K562 (cell line): ENCODE measurements around the gene CEP126. TPM values are rescaled to one million over a fixed set of nuclear protein-coding genes. Genes with fewer than 3 reads are reported as not detected.

Source experiments
- ATAC-seq: fragments of 200-7000 bp; cut with Tn5 transposase; 3 replicates; pipeline ENCODE4 v1.9.1; 2020; ENCODE audit warnings: moderate library complexity
- BruUV-seq: library from RNA; stranded (reverse); fragments of 400-500 nt; replicated peaks from 2 replicates; lab custom pipeline; 2021; lab: Mats Ljungman, UMichigan
- CTCF ChIA-PET: fragments of 300-600 bp; formaldehyde crosslinking; extraction: SDS; loops from one replicate; lab custom pipeline; 2021; ENCODE audit warnings: low intra/inter-chr PET ratio; lab: Yijun Ruan, JAX
- POLR2A ChIA-PET: fragments of 300-600, 350-650 bp; sonication (Branson Sonifier 250); formaldehyde crosslinking; extraction: SDS; loops from one replicate; lab custom pipeline; 2021; ENCODE audit warnings: antibody characterized with exemption, inconsistent platforms; lab: Yijun Ruan, JAX
- DNase-seq, 4 experiments: peaks; one replicate each; pipeline versions ENCODE4 v3.0.0 to v3.0.0-alpha.2; 2011 to 2018; ENCODE audit warnings: low spot score in 3 of 4, mixed read lengths in 3 of 4; ENCODE audit errors: extremely low read depth in 1 of 4
- FAIRE-seq: peaks from 2 replicates; lab custom pipeline; 2011; peaks lifted over from hg19 to GRCh38; lab: Jason Lieb, UNC
- H2AFZ ChIP-seq: 2 replicates; pipeline ENCODE4 v1.6.0; 2011; ENCODE audit warnings: low read depth, low read length, control low read depth, inconsistent platforms
- H3K27ac ChIP-seq: fragments of 200-600 bp; 3 replicates; pipeline ENCODE4 v1.8.0; 2011; ENCODE audit warnings: low read depth, mild to moderate bottlenecking, control low read depth, inconsistent platforms, low read length, moderate library complexity, mixed read lengths; ENCODE audit errors: extremely low read depth
- H3K27me3 ChIP-seq, 2 experiments: fragments of 300-600 bp in 1 of 2; 2 replicates in 1 of 2; 3 replicates in 1 of 2; pipeline versions ENCODE4 v1.6.0 to v1.8.0; 2011; ENCODE audit warnings: inconsistent platforms in 2 of 2, low read length in 2 of 2, mild to moderate bottlenecking in 1 of 2, mixed read lengths in 1 of 2, moderate library complexity in 1 of 2; ENCODE audit not compliant: control insufficient read depth in 2 of 2, insufficient read depth in 2 of 2
- H3K36me3 ChIP-seq: fragments of 300-600 bp; 3 replicates; pipeline ENCODE4 v1.8.0; 2011; ENCODE audit warnings: mild to moderate bottlenecking, low read length, inconsistent platforms; ENCODE audit not compliant: control insufficient read depth, insufficient read depth
- H3K4me1 ChIP-seq, 2 experiments: fragments of 200-600 bp in 1 of 2; replicated peaks in 1 of 2; 2 replicates in 1 of 2; 3 replicates in 1 of 2; pipeline versions ENCODE4 v1.5.1 to v1.8.0; 2011; ENCODE audit warnings: inconsistent platforms in 2 of 2, low read length in 2 of 2, mild to moderate bottlenecking in 1 of 2, mixed read lengths in 1 of 2, moderate library complexity in 1 of 2; ENCODE audit not compliant: control insufficient read depth in 2 of 2, insufficient read depth in 2 of 2
- H3K4me2 ChIP-seq: 2 replicates; pipeline ENCODE4 v1.6.1; 2011; ENCODE audit warnings: low read length, control low read depth, inconsistent platforms, mixed read lengths; ENCODE audit not compliant: insufficient read depth
- H3K4me3 ChIP-seq: fragments of 200-600 bp; sonication (generic), shearing (Covaris generic); 2 replicates; pipeline ENCODE4 v1.5.1; 2016; ENCODE audit warnings: control low read depth, inconsistent platforms
- H3K79me2 ChIP-seq: fragments of 200-600 bp; 3 replicates; pipeline ENCODE4 v1.8.0; 2011; ENCODE audit warnings: low read length, inconsistent platforms; ENCODE audit not compliant: control insufficient read depth, insufficient read depth
- H3K9ac ChIP-seq, 2 experiments: 2 replicates each; pipeline versions ENCODE4 v1.6.0 to v1.6.1; 2011; ENCODE audit warnings: low read depth in 2 of 2, low read length in 2 of 2, control low read depth in 1 of 2, inconsistent platforms in 1 of 2, mild to moderate bottlenecking in 1 of 2, mixed read lengths in 1 of 2; ENCODE audit not compliant: insufficient read depth in 1 of 2
- H3K9me1 ChIP-seq: one replicate; pipeline ENCODE4 v1.6.0; 2011; ENCODE audit warnings: inconsistent platforms, mild to moderate bottlenecking, low read length, moderate library complexity; ENCODE audit not compliant: control insufficient read depth, insufficient read depth
- H3K9me3 ChIP-seq: replicated peaks from 2 replicates; pipeline ENCODE4 v1.5.1; 2011; ENCODE audit warnings: low read depth, low read length, inconsistent platforms; ENCODE audit not compliant: control insufficient read depth, insufficient read depth
- H4K20me1 ChIP-seq: replicated peaks from 2 replicates; pipeline ENCODE4 v1.6.1; 2011; ENCODE audit warnings: low read length, inconsistent platforms, mixed read lengths; ENCODE audit not compliant: control insufficient read depth, insufficient read depth
- ADNP ChIP-seq: fragments of 200-800 bp; sonication (Bioruptor generic); IDR thresholded peaks from 2 replicates; pipeline ENCODE4 v1.6.1; 2016; ENCODE audit warnings: missing genetic modification characterization, missing compliant biosample characterization
- HNRNPK ChIP-seq: fragments of 200-400 bp; formaldehyde crosslinking; IDR thresholded peaks from one replicate; pipeline ENCODE4 v1.6.1; 2018; ENCODE audit warnings: mild to moderate bottlenecking, low read depth, low read length; ENCODE audit not compliant: poor library complexity, severe bottlenecking
- KHSRP ChIP-seq: fragments of 450-650 bp; IDR thresholded peaks from 2 replicates; pipeline ENCODE4 v1.6.1; 2017
- SPI1 ChIP-seq: IDR thresholded peaks from 2 replicates; pipeline ENCODE4 v1.6.1; 2011; ENCODE audit warnings: low read depth, low read length, control low read depth, borderline replicate concordance
- ZFP36 ChIP-seq: fragments of 150-350 bp; IDR thresholded peaks from 2 replicates; pipeline ENCODE4 v1.6.1; 2018; ENCODE audit warnings: low read length, low read depth; ENCODE audit not compliant: partially characterized antibody
- ZNF197 ChIP-seq: fragments of 200-800 bp; sonication (Bioruptor generic); IDR thresholded peaks from 2 replicates; pipeline ENCODE4 v1.6.1; 2016; ENCODE audit warnings: low read depth, missing genetic modification characterization, missing compliant biosample characterization
- ZNF224 ChIP-seq: sonication (generic); formaldehyde crosslinking; IDR thresholded peaks from 2 replicates; pipeline ENCODE4 v1.8.0; 2022; ENCODE audit warnings: mild to moderate bottlenecking, missing genetic modification reagents
- WGBS: fragments of 100-300 bp; shearing (Covaris generic); methylation state at CpG from one replicate; pipeline ENCODE4 v1.1.6; 2016; ENCODE audit warnings: low coverage, mixed read lengths; ENCODE audit not compliant: insufficient coverage; ENCODE audit errors: missing lambda C conversion rate; 5-methylcytosine and 5-hydroxymethylcytosine counted together
- in situ Hi-C: fragments of 300-500 bp; cut with MboI; formaldehyde crosslinking; loops from 4 replicates; pipeline ENCODE4 v1.15.0; 2018; ENCODE audit warnings: inconsistent platforms, mixed read lengths
- intact Hi-C: fragments of 100-400 bp; cut with micrococcal nuclease; formaldehyde crosslinking; loops from 2 replicates; pipeline ENCODE4 v1.14.2; 2022
- polyA plus RNA-seq, 8 experiments: library from polyadenylated mRNA; depleted of rRNA in 4 of 8; stranded (reverse) in 5 of 8; unstranded in 3 of 8; fragments of >200 nt; fragmentation: Nextera tagmentation in 2 of 8; fragmentation: Illumina TruSeq in 1 of 8; extraction: Ambion mirVana in 2 of 8; extraction: Trizol in 1 of 8; gene quantifications; 2 replicates each; pipeline versions ENCODE4 v1.2.1 to v1.2.3, GENCODE V29; 2011 to 2014; ENCODE audit warnings: inconsistent platforms in 1 of 8, missing spikeins in 1 of 8
- total RNA-seq, 7 experiments: library from RNA; depleted of rRNA in 6 of 7; stranded (reverse); fragments of >200 nt in 6 of 7; fragmentation: Illumina TruSeq in 2 of 7; extraction: Trizol in 2 of 7; gene quantifications; 2 replicates each; pipeline versions ENCODE4 v1.2.1 to v1.2.3, GENCODE V29; 2011 to 2021; ENCODE audit warnings: low replicate concordance in 1 of 7
- TF ChIP-seq, protein P1 (sequence below): fragments of 250-450 bp; sonication (Bioruptor Pico); IDR thresholded peaks from 2 replicates; pipeline ENCODE4 v1.8.0; 2022; ENCODE audit warnings: moderate library complexity, mild to moderate bottlenecking, inconsistent platforms
- TF ChIP-seq, protein P2 (sequence below): fragments of 450-650 bp; IDR thresholded peaks from 2 replicates; pipeline ENCODE4 v1.6.1; 2016; ENCODE audit warnings: low read depth
- TF ChIP-seq, protein P3 (sequence below): IDR thresholded peaks from 3 replicates; pipeline ENCODE4 v1.6.1; 2011; ENCODE audit warnings: borderline replicate concordance, mild to moderate bottlenecking; ENCODE audit not compliant: insufficient read length, insufficient read depth

Gene CEP126
- total and polyA plus RNA-seq, 9 of the 15 experiments (the other 6 are each of a cell fraction or from before 2014, with no cell fraction given) = 0.01 to 0.11 (median 0.07) TPM; not detected in 3

DNA sequence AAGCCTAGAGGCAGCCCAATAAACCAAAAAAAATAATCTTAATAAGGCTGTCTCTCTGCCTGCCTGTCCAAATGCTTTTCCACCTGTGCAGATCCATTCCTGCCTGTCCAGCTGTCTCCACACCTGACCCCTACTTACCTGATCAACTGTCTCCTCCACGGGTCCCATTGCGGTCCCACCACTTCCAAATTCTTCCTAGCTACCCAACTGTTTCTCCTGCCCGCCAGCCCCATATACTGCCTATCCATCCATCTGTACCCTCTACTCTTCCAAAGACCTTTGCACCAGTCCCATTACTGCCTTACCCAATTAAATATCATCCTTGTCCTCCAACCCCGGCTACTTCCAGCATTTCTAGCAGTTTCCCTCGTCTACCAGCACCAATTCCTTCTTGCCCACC is 40.9 kb downstream of the CEP126 start:
- Histone ChIP-seq H4K20me1 (no peaks in the 10 kb centered on the region), H3K27me3 (no peaks in the 10 kb centered on the region), H2AFZ (no peak overlapping the region), H3K4me2 (no peak overlapping the region), H3K9me1 (no peaks in the 10 kb centered on the region), H3K79me2 (no peaks in the 10 kb centered on the region), H3K27ac (no peak overlapping the region), H3K9me3 (no peaks in the 10 kb centered on the region), H3K9ac (no peak overlapping the region), H3K4me3 (no peak overlapping the region), H3K4me1 (no peaks in the 10 kb centered on the region), H3K36me3 (no peaks in the 10 kb centered on the region)
- DNase-seq (no peak), FAIRE-seq (no peak), ATAC-seq (no peak)
- 0% methylated on average over 4 of the region's 5 CpGs for WGBS
- ChIA-PET POLR2A (no interaction called here), CTCF (no interaction called here)
- intact Hi-C loops = no loop called here
- BruUV-seq = no TSS peak
- in situ Hi-C loops = no loop called here
- TF ChIP-seq, protein P1, sequence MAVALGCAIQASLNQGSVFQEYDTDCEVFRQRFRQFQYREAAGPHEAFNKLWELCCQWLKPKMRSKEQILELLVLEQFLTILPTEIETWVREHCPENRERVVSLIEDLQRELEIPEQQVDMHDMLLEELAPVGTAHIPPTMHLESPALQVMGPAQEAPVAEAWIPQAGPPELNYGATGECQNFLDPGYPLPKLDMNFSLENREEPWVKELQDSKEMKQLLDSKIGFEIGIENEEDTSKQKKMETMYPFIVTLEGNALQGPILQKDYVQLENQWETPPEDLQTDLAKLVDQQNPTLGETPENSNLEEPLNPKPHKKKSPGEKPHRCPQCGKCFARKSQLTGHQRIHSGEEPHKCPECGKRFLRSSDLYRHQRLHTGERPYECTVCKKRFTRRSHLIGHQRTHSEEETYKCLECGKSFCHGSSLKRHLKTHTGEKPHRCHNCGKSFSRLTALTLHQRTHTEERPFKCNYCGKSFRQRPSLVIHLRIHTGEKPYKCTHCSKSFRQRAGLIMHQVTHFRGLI = no peak
- TF ChIP-seq ZFP36 (no peak), SPI1 (no peak), ZNF224 (CRISPR knock-in tag) (no peak), ADNP (no peak), KHSRP (no peak), ZNF197 (CRISPR knock-in tag) (no peak), HNRNPK (no peak)
- TF ChIP-seq, protein P2, sequence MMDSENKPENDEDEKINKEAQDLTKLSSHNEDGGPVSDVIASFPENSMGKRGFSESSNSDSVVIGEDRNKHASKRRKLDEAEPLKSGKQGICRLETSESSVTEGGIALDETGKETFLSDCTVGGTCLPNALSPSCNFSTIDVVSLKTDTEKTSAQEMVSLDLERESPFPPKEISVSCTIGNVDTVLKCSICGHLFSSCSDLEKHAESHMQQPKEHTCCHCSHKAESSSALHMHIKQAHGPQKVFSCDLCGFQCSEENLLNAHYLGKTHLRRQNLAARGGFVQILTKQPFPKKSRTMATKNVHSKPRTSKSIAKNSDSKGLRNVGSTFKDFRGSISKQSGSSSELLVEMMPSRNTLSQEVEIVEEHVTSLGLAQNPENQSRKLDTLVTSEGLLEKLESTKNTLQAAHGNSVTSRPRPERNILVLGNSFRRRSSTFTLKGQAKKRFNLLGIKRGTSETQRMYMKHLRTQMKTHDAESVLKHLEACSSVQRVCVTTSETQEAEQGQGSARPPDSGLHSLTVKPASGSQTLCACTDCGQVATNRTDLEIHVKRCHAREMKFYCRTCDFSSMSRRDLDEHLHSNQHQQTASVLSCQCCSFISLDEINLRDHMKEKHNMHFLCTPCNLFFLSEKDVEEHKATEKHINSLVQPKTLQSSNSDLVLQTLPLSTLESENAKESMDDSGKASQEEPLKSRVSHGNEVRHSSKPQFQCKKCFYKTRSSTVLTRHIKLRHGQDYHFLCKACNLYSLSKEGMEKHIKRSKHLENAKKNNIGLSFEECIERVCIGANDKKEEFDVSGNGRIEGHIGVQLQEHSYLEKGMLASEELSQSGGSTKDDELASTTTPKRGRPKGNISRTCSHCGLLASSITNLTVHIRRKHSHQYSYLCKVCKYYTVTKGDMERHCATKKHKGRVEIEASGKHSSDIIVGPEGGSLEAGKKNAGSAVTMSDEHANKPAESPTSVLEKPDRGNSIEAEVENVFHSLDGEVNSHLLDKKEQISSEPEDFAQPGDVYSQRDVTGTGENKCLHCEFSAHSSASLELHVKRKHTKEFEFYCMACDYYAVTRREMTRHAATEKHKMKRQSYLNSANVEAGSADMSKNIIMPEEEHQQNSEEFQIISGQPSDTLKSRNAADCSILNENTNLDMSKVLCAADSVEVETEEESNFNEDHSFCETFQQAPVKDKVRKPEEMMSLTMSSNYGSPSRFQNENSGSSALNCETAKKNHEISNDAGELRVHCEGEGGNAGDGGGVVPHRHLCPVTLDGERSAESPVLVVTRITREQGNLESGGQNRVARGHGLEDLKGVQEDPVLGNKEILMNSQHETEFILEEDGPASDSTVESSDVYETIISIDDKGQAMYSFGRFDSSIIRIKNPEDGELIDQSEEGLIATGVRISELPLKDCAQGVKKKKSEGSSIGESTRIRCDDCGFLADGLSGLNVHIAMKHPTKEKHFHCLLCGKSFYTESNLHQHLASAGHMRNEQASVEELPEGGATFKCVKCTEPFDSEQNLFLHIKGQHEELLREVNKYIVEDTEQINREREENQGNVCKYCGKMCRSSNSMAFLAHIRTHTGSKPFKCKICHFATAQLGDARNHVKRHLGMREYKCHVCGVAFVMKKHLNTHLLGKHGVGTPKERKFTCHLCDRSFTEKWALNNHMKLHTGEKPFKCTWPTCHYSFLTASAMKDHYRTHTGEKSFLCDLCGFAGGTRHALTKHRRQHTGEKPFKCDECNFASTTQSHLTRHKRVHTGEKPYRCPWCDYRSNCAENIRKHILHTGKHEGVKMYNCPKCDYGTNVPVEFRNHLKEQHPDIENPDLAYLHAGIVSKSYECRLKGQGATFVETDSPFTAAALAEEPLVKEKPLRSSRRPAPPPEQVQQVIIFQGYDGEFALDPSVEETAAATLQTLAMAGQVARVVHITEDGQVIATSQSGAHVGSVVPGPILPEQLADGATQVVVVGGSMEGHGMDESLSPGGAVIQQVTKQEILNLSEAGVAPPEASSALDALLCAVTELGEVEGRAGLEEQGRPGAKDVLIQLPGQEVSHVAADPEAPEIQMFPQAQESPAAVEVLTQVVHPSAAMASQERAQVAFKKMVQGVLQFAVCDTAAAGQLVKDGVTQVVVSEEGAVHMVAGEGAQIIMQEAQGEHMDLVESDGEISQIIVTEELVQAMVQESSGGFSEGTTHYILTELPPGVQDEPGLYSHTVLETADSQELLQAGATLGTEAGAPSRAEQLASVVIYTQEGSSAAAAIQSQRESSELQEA = no peak
- TF ChIP-seq, protein P3, sequence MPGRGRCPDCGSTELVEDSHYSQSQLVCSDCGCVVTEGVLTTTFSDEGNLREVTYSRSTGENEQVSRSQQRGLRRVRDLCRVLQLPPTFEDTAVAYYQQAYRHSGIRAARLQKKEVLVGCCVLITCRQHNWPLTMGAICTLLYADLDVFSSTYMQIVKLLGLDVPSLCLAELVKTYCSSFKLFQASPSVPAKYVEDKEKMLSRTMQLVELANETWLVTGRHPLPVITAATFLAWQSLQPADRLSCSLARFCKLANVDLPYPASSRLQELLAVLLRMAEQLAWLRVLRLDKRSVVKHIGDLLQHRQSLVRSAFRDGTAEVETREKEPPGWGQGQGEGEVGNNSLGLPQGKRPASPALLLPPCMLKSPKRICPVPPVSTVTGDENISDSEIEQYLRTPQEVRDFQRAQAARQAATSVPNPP = no peak
